ENCODE measurements around the gene IL1RAPL2. TPM values are rescaled to one million over a fixed set of nuclear protein-coding genes. Genes with fewer than 3 reads are reported as not detected.

The IL1RAPL2 gene
- total and polyA plus RNA-seq, 10 of the 15 experiments (the other 5 are each of a cell fraction or from before 2014, with no cell fraction given): 0.19 TPM; not detected in 9

DNA sequence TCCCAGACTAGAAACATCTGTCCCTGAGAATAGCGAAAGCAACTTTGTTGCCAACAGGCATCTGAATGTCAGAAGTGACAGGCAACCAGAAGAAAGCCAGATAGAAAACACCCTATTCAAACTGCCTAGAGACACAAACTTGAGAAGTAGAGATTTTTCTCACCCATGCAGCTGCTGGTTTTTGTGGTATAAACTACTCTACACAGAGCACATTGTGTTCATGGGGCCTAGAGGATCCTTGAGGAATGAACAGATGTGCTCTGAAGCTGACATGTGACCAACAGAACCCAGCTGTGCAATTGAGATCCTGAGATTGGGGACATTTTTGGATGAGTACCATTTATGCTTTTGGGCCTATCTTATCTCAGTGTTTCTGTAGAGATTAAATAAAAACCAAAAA lies 1192.8 kb downstream of the IL1RAPL2 start:
- FAIRE-seq: no peak
- H3K79me2 ChIP-seq (ENCODE audit: control insufficient read depth, insufficient read depth, low read length): no peaks in the 10 kb centered on the region
- ATAC-seq: no peak
- SMC1A ChIA-PET (ENCODE audit: uncharacterized antibody, unreplicated experiment): no interaction called here
- no peak overlapping the region for H3K4me3 ChIP-seq
- POLR2A ChIA-PET: no interaction called here
- H4K20me1 ChIP-seq (ENCODE audit: control insufficient read depth, insufficient read depth): no peaks in the 10 kb centered on the region
- no peaks in the 10 kb centered on the region for H3K4me1 ChIP-seq (ENCODE audit: control insufficient read depth, insufficient read depth, low read length)
- CTCF ChIA-PET: interaction anchor here (1.0 kb wide), 1 partner anchor 119 kb away, joined by 3 read pairs; no protein-coding TSS in a partner anchor
- RAD21 ChIA-PET (ENCODE audit: unreplicated experiment): no interaction called here
- TF ChIP-seq IKZF2 (IDR thresholded peaks at IDR 0.05) (no peak), PAX8 (IDR thresholded peaks at IDR 0.05) (no peak), SP1 (IDR thresholded peaks at IDR 0.05; ENCODE audit: low read depth, low read length) (no peak), BMI1 (IDR thresholded peaks at IDR 0.05; ENCODE audit: borderline replicate concordance) (no peak), STAT1 (conservative IDR thresholded peaks at IDR 0.05) (no peak), NRF1 (conservative IDR thresholded peaks at IDR 0.05; ENCODE audit: low read depth, low read length) (no peak), SREBF1 (IDR thresholded peaks at IDR 0.05; ENCODE audit: low read length) (no peak), FOXK2 (IDR thresholded peaks at IDR 0.05) (no peak), RBBP5 (conservative IDR thresholded peaks at IDR 0.05) (no peak), JUNB (IDR thresholded peaks at IDR 0.05) (no peak), LARP7 (IDR thresholded peaks at IDR 0.05) (no peak), SRF (IDR thresholded peaks at IDR 0.05; ENCODE audit: low read depth in 2 of 2, low read length in 2 of 2) (no peak), MTA3 (IDR thresholded peaks at IDR 0.05; ENCODE audit: borderline replicate concordance, low read length) (no peak), CHD4 (IDR thresholded peaks at IDR 0.05) (no peak), RAD21 (IDR thresholded peaks at IDR 0.05; ENCODE audit: insufficient read depth, low read depth, low read length) (no peak), RELA (IDR thresholded peaks at IDR 0.05; ENCODE audit: borderline replicate concordance, partially characterized antibody) (no peak)
- TF ChIP-seq, protein P1, sequence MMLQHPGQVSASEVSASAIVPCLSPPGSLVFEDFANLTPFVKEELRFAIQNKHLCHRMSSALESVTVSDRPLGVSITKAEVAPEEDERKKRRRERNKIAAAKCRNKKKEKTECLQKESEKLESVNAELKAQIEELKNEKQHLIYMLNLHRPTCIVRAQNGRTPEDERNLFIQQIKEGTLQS (IDR thresholded peaks at IDR 0.05; ENCODE audit: borderline replicate concordance, extremely low read depth, low read depth, low read length): no peak
- TF ChIP-seq, protein P2, sequence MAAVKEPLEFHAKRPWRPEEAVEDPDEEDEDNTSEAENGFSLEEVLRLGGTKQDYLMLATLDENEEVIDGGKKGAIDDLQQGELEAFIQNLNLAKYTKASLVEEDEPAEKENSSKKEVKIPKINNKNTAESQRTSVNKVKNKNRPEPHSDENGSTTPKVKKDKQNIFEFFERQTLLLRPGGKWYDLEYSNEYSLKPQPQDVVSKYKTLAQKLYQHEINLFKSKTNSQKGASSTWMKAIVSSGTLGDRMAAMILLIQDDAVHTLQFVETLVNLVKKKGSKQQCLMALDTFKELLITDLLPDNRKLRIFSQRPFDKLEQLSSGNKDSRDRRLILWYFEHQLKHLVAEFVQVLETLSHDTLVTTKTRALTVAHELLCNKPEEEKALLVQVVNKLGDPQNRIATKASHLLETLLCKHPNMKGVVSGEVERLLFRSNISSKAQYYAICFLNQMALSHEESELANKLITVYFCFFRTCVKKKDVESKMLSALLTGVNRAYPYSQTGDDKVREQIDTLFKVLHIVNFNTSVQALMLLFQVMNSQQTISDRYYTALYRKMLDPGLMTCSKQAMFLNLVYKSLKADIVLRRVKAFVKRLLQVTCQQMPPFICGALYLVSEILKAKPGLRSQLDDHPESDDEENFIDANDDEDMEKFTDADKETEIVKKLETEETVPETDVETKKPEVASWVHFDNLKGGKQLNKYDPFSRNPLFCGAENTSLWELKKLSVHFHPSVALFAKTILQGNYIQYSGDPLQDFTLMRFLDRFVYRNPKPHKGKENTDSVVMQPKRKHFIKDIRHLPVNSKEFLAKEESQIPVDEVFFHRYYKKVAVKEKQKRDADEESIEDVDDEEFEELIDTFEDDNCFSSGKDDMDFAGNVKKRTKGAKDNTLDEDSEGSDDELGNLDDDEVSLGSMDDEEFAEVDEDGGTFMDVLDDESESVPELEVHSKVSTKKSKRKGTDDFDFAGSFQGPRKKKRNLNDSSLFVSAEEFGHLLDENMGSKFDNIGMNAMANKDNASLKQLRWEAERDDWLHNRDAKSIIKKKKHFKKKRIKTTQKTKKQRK (IDR thresholded peaks at IDR 0.05; ENCODE audit: low read depth, low read length): no peak
- no TSS peak for BruUV-seq (replicated peaks)
- H3K9ac ChIP-seq (ENCODE audit: control insufficient read depth, insufficient read depth, low read length): no peak overlapping the region
- H3K27me3 ChIP-seq (replicated peaks in 1 of 2; ENCODE audit: control insufficient read depth in 2 of 2, insufficient read depth in 2 of 2, low read length in 1 of 2): no peaks in the 10 kb centered on the region
- no peaks in the 10 kb centered on the region for H3K9me3 ChIP-seq (replicated peaks; ENCODE audit: control insufficient read depth, insufficient read depth, low read length)
- H3K27ac ChIP-seq (ENCODE audit: control insufficient read depth, insufficient read depth): no peak overlapping the region
- no peaks in the 10 kb centered on the region for H3K36me3 ChIP-seq (ENCODE audit: control insufficient read depth in 2 of 2, insufficient read depth in 2 of 2, low read length in 1 of 2)
- WGBS (ENCODE audit: insufficient coverage, insufficient replicate concordance, low lambda C conversion rate, missing lambda C conversion rate): 5% methylated on average over 1 of the region's 1 CpG
- H3K4me2 ChIP-seq (ENCODE audit: control insufficient read depth, insufficient read depth): no peak overlapping the region
- H2AFZ ChIP-seq (ENCODE audit: control insufficient read depth, low read depth, low read length): no peak overlapping the region
- intact Hi-C loops (cut with micrococcal nuclease; ENCODE audit: unreplicated experiment) (no loop called here), in situ Hi-C loops (cut with MboI) (no loop called here)
- no peak for DNase-seq (ENCODE audit: low read depth, low spot score)
